Neural progenitor cell (in vitro differentiated cells): ENCODE results near the gene FAM53A.

ENCODE experiments used
- CTCF ChIP-seq: fragments of 200-600 bp; sonication (generic); IDR thresholded peaks from 2 replicates; pipeline ENCODE4 v1.5.1; 2017; ENCODE audit warnings: antibody characterized with exemption, mild to moderate bottlenecking
- EZH2 ChIP-seq: fragments of 200-600 bp; sonication (generic); IDR thresholded peaks from 2 replicates; pipeline ENCODE4 v1.6.1; 2017; ENCODE audit warnings: antibody characterized with exemption, mild to moderate bottlenecking, moderate library complexity
- EZH2phosphoT487 ChIP-seq: fragments of 200-600 bp; sonication (generic); IDR thresholded peaks from 2 replicates; pipeline ENCODE4 v1.6.1; 2017; ENCODE audit warnings: antibody characterized with exemption

- TF ChIP-seq CTCF: no peak
- TF ChIP-seq EZH2phosphoT487: no peak
- no peak for TF ChIP-seq EZH2
Measured at GRCh38 chr4:1622238-1622637, 61.9 kb downstream of the FAM53A start.
